ENCODE data around the gene IL36RN. TPM values are rescaled to one million over a fixed set of nuclear protein-coding genes. Genes with fewer than 3 reads are reported as not detected.
A peak's percentile ranks its signal among the peaks of the same experiment; 100 is the strongest.

IL36RN gene
- total RNA-seq, 1 donor from 2014 or later: not detected

DNA sequence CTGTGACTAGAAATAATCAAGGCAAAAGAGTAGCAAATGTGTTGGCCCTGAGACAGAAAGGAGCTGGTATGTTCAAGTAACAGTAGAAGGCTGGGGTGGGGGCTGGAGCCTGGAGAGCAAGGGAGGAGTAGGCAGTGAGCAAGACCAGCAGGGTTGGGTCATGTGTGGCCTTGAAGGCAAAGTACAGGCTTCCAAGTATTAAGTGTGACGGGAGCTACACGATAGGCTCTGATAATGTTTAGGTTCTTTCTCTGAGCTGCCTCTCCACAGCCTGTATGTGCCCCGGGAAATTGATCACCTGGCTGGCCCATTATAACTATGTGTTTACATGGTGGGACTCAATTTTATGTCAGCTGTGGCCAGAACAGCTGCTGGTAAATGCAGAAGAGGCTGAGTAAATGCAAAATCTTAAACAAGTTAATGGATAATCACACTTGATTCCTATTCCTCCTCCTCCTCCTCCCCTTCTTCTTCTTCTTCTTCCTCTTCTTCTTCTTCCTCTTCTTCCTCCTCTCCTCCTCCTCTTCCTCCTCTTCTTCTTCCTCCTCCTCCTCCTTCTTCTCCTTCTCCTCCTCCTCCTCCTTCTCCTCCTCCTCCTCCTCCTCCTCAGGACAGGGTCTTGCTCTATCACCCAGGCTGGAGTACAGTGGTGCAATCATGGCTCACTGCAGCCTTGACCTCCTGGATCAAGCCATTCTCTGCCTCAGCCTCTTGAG is 18.1 kb downstream of the IL36RN start:
- H3K4me3 Mint-ChIP-seq (ENCODE audit: low read depth): no peak overlapping the region
- DNase-seq (ENCODE audit: low spot score, unreplicated experiment): no peak
- no peaks in the 10 kb centered on the region for H3K9me3 Mint-ChIP-seq (ENCODE audit: low read depth)
- TF ChIP-seq, protein P1, sequence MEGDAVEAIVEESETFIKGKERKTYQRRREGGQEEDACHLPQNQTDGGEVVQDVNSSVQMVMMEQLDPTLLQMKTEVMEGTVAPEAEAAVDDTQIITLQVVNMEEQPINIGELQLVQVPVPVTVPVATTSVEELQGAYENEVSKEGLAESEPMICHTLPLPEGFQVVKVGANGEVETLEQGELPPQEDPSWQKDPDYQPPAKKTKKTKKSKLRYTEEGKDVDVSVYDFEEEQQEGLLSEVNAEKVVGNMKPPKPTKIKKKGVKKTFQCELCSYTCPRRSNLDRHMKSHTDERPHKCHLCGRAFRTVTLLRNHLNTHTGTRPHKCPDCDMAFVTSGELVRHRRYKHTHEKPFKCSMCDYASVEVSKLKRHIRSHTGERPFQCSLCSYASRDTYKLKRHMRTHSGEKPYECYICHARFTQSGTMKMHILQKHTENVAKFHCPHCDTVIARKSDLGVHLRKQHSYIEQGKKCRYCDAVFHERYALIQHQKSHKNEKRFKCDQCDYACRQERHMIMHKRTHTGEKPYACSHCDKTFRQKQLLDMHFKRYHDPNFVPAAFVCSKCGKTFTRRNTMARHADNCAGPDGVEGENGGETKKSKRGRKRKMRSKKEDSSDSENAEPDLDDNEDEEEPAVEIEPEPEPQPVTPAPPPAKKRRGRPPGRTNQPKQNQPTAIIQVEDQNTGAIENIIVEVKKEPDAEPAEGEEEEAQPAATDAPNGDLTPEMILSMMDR (IDR thresholded peaks at IDR 0.05; ENCODE audit: unreplicated experiment): no peak
- H3K36me3 Mint-ChIP-seq (ENCODE audit: insufficient read depth): no peaks in the 10 kb centered on the region
- no peak overlapping the region for H3K27ac Mint-ChIP-seq
- peaks cover 19% of the 10 kb centered on the region for H3K27me3 Mint-ChIP-seq
- peaks cover 7% of the 10 kb centered on the region for H3K4me1 Mint-ChIP-seq (ENCODE audit: low read depth)

DNA sequence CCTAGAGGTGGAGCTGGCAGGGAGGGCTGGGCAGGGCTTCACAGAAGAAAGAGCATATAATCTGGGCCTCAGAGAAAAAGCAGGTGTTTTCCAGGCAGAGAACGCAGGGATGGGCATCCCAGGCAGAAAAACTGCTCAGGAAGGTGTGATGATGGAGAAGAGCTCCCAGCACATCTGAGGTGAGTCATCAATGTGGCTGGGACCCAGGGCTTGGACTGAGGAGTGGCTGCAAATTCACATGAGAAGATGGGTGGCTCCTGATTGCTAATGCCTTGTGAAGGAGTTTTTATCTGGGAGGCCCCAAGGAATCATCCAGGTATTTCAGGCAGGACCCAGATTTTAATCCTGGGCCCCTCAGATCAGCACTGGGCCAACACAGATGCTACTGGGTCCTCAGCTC is 18.9 kb downstream of the IL36RN start:
- Mint-ChIP-seq H3K27me3 (peaks cover 20% of the 10 kb centered on the region), H3K9me3 (ENCODE audit: low read depth) (no peaks in the 10 kb centered on the region), H3K4me1 (ENCODE audit: low read depth) (peaks cover 7% of the 10 kb centered on the region), H3K27ac (no peak overlapping the region), H3K4me3 (ENCODE audit: low read depth) (no peak overlapping the region), H3K36me3 (ENCODE audit: insufficient read depth) (no peaks in the 10 kb centered on the region)
- no peak for DNase-seq (ENCODE audit: low spot score, unreplicated experiment)
- TF ChIP-seq, protein P1 (IDR thresholded peaks at IDR 0.05; ENCODE audit: unreplicated experiment): no peak

DNA sequence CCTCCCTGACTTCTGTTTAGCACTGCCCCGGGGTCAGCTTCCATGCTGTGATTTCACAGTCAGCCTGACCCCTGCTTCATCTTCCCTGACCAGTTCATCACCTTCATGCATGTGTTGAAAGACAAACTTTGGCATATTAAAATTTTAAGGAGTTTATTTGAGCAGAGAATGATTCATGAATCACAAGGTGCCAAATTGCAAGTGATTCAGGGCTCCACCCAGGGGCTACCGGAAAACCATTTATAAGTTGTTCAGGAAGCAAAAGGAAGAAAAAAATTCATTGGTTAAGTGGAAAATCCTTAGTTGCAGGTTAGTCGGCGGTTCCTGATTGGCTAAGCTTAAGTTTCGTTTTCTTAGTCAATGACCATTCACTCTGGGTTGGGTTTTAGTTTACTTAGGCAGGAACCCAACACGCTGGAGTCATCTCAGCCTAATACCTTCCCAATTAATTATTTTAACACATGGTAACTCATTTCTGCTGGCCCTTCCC is 19.4 kb downstream of the IL36RN start:
- TF ChIP-seq, protein P1 (IDR thresholded peaks at IDR 0.05; ENCODE audit: unreplicated experiment): no peak
- peaks cover 25% of the 10 kb centered on the region for H3K27me3 Mint-ChIP-seq
- DNase-seq (ENCODE audit: low spot score, unreplicated experiment): no peak
- no peak overlapping the region for H3K27ac Mint-ChIP-seq
- H3K4me1 Mint-ChIP-seq (ENCODE audit: low read depth): peaks cover 7% of the 10 kb centered on the region
- H3K4me3 Mint-ChIP-seq (ENCODE audit: low read depth): no peak overlapping the region
- no peaks in the 10 kb centered on the region for H3K36me3 Mint-ChIP-seq (ENCODE audit: insufficient read depth)
- H3K9me3 Mint-ChIP-seq (ENCODE audit: low read depth): no peaks in the 10 kb centered on the region

DNA sequence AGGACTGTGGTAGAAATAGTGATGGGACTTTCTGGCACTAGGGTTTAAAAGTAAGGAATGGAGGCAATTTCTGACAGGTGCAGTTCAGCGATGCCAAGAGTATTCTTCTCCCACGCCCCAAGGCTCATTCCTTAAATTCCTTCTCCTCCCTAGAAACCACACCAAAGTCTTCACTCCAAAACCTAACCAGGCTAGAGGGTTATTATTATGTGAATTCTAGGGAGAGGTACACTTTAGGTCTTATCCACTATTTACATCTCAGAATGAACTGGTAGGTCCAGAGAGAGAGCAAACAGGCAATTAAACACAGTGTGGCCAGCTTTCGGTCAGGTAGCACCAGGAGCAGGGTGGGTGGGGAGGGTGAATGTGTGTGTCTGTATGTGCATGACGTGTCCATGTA is 20.1 kb downstream of the IL36RN start:
- no peaks in the 10 kb centered on the region for H3K9me3 Mint-ChIP-seq (ENCODE audit: low read depth)
- H3K36me3 Mint-ChIP-seq (ENCODE audit: insufficient read depth): no peaks in the 10 kb centered on the region
- H3K27ac Mint-ChIP-seq: no peak overlapping the region
- DNase-seq (ENCODE audit: low spot score, unreplicated experiment): no peak
- H3K4me3 Mint-ChIP-seq (ENCODE audit: low read depth): no peak overlapping the region
- H3K27me3 Mint-ChIP-seq: peaks cover 26% of the 10 kb centered on the region
- peaks cover 7% of the 10 kb centered on the region for H3K4me1 Mint-ChIP-seq (ENCODE audit: low read depth)
- TF ChIP-seq, protein P1 (IDR thresholded peaks at IDR 0.05; ENCODE audit: unreplicated experiment): no peak

DNA sequence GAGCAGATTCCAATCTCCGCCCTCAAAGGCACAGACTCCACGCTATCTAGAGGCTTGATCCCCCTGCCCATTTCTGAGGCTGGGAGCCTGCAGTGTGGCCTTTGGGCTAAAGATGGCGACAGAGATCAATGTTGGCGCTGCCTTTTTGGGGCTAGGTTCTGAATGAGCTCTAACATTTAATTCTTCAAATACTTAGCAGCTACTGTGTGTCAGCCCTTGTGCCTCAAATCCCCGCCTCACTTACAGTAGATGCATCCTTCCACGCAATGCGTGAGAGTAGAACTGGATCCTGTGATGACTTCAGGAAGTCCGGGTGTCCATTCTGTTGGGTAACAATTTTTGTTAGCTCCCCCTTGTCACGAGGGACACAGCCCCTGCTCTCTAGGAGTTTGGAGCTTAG is 21.1 kb downstream of the IL36RN start:
- TF ChIP-seq, protein P1 (IDR thresholded peaks at IDR 0.05; ENCODE audit: unreplicated experiment): peak; percentile 70
- peak; percentile 23 for DNase-seq (ENCODE audit: low spot score, unreplicated experiment)
- no peak overlapping the region for H3K4me3 Mint-ChIP-seq (ENCODE audit: low read depth)
- no peaks in the 10 kb centered on the region for H3K9me3 Mint-ChIP-seq (ENCODE audit: low read depth)
- H3K4me1 Mint-ChIP-seq (ENCODE audit: low read depth): peaks cover 7% of the 10 kb centered on the region
- no peaks in the 10 kb centered on the region for H3K36me3 Mint-ChIP-seq (ENCODE audit: insufficient read depth)
- H3K27ac Mint-ChIP-seq: no peak overlapping the region
- peaks cover 24% of the 10 kb centered on the region for H3K27me3 Mint-ChIP-seq

Measured in progenitor cell of endocrine pancreas (in vitro differentiated cells).